Spleen (tissue), 7 donors: ENCODE measurements around the gene G6PC2.
"Not testable (repeated sequence)": the region's sequence is repeated elsewhere in the genome, so short reads cannot be mapped to it uniquely, and the experiment has no call there.

Experiments
- CTCF ChIP-seq, 11 experiments: fragments of 200-600 bp in 7 of 11; fragments of 450-650 bp in 4 of 11; sonication (generic) in 4 of 11; IDR thresholded peaks in 8 of 11; conservative IDR thresholded peaks in 3 of 11; 1 replicate in 7 of 11; 2 replicates in 4 of 11; pipeline versions ENCODE4 v1.4.0 to v1.8.0; 2016 to 2021; ENCODE audit warnings: antibody characterized with exemption in 11 of 11, inconsistent platforms in 4 of 11, mild to moderate bottlenecking in 1 of 11
- POLR2A ChIP-seq, 3 donors: fragments of 450-650 bp; IDR thresholded peaks; one replicate each; pipeline ENCODE4 v1.5.1; 2017; ENCODE audit warnings: antibody characterized with exemption in 3 of 3, mild to moderate bottlenecking in 1 of 3
- donor health status: DM: no; HTN: no; CAD: no; lungs with moderate emphysema.
- donor health status: DM: no; HTN: no; CAD: no.
- donor health status: DM: no; HTN: no; CAD: no.

GRCh38 chr2:168882163-168882562, 18.9 kb upstream of the G6PC2 start:
- not testable (repeated sequence) for TF ChIP-seq CTCF (IDR thresholded peaks at IDR 0.05 in 8 of 11, conservative IDR thresholded peaks at IDR 0.05 in 3 of 11); POLR2A (IDR thresholded peaks at IDR 0.05)
